SH-SY5Y (cell line): ENCODE results near the gene ATG3.

ENCODE experiments used
- GATA2 ChIP-seq: IDR thresholded peaks from 2 replicates; pipeline ENCODE4 v1.6.1; 2011; ENCODE audit warnings: mild to moderate bottlenecking, low read depth, low read length
- GATA3 ChIP-seq: IDR thresholded peaks from 2 replicates; pipeline ENCODE4 v1.6.1; 2011; ENCODE audit warnings: low read depth, mild to moderate bottlenecking, low read length, moderate library complexity

DNA sequence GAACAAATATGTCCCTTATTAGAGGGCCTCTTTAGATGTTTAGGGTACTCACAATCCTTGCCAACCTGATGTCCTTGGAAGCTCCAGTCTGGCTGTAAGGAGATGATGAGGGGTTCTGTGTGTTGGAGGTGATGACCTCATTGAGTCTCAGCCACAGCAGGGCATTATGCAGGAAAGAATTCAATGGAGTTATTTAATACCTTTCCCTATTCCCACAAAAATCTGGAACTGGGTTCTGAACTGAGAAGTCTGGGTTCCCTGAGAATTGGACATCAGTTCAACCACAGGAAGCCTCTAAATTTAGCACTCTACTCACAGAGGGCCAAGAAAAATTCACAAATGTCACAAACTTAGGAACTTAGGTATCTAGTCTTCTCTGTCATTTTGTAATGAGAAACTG lies 37.0 kb upstream of the ATG3 start:
- TF ChIP-seq GATA3 (no peak), GATA2 (no peak)
